HepG2 (cell line): Measurements from ENCODE around the gene NOCT.

ENCODE experiments used
- ATF3 ChIP-seq: sonication (generic); formaldehyde crosslinking; IDR thresholded peaks from 2 replicates; pipeline ENCODE4 v1.4.0; 2020; ENCODE audit warnings: missing genetic modification reagents
- CTCF ChIP-seq: sonication (generic); formaldehyde crosslinking; IDR thresholded peaks from 2 replicates; pipeline ENCODE4 v1.5.0; 2020; ENCODE audit warnings: mild to moderate bottlenecking, missing genetic modification reagents, moderate library complexity
- EED ChIP-seq: sonication (generic); formaldehyde crosslinking; IDR thresholded peaks from 2 replicates; pipeline ENCODE4 v1.5.0; 2020; ENCODE audit warnings: mild to moderate bottlenecking, missing genetic modification reagents
- EP300 ChIP-seq, 3 experiments: sonication (generic) in 1 of 3; formaldehyde crosslinking in 1 of 3; IDR thresholded peaks; 2 replicates each; pipeline versions ENCODE4 v1.5.1 to v1.6.1; 2011 to 2020; ENCODE audit warnings: low read depth in 2 of 3, low read length in 2 of 3, borderline replicate concordance in 1 of 3, improper control_type of control experiment in 1 of 3, mild to moderate bottlenecking in 1 of 3, missing genetic modification reagents in 1 of 3, moderate library complexity in 1 of 3
- GATAD2A ChIP-seq: IDR thresholded peaks from 2 replicates; pipeline ENCODE4 v1.6.1; 2016
- MXD3 ChIP-seq: IDR thresholded peaks from 2 replicates; pipeline ENCODE4 v1.6.1; 2016; ENCODE audit warnings: mild to moderate bottlenecking, missing biosample characterization, missing genetic modification reagents
- PBX3 ChIP-seq: sonication (generic); formaldehyde crosslinking; IDR thresholded peaks from 2 replicates; pipeline ENCODE4 v1.8.1; 2023; ENCODE audit warnings: missing genetic modification reagents, inconsistent platforms, borderline replicate concordance
- POLR2A ChIP-seq, 2 experiments: IDR thresholded peaks; 2 replicates each; pipeline ENCODE4 v1.6.1; 2011; ENCODE audit warnings: low read depth in 2 of 2, low read length in 2 of 2, mild to moderate bottlenecking in 1 of 2, moderate library complexity in 1 of 2; ENCODE audit not compliant: insufficient read depth in 1 of 2
- RAD51 ChIP-seq: fragments of 450-650 bp; IDR thresholded peaks from 2 replicates; pipeline ENCODE4 v1.6.1; 2016; ENCODE audit warnings: borderline replicate concordance
- ZBTB7A ChIP-seq: sonication (generic); formaldehyde crosslinking; IDR thresholded peaks from 2 replicates; pipeline ENCODE4 v1.8.0; 2022; ENCODE audit warnings: mild to moderate bottlenecking, missing genetic modification reagents
- ZNF10 ChIP-seq: sonication (generic); formaldehyde crosslinking; IDR thresholded peaks from 2 replicates; pipeline ENCODE4 v1.4.0; 2020; ENCODE audit warnings: mild to moderate bottlenecking, low read depth, missing genetic modification reagents, borderline replicate concordance
- ZNF282 ChIP-seq: fragments of 450-650 bp; IDR thresholded peaks from 2 replicates; pipeline ENCODE4 v1.6.1; 2018; ENCODE audit not compliant: partially characterized antibody
- ZNF558 ChIP-seq: sonication (generic); formaldehyde crosslinking; IDR thresholded peaks from 2 replicates; pipeline ENCODE4 v1.9.0; 2022; ENCODE audit warnings: mild to moderate bottlenecking, missing genetic modification reagents, borderline replicate concordance
- ZNF646 ChIP-seq: sonication (generic); formaldehyde crosslinking; IDR thresholded peaks from 2 replicates; pipeline ENCODE4 v1.9.0; 2021; ENCODE audit warnings: mild to moderate bottlenecking, missing genetic modification reagents

- TF ChIP-seq ATF3 (no peak), POLR2A (IDR thresholded peaks at IDR 0.05; ENCODE audit: insufficient read depth in 1 of 2, low read depth in 2 of 2, low read length in 2 of 2) (no peak), GATAD2A (no peak), MXD3 (no peak), CTCF (CRISPR knock-in tag) (no peak), ZBTB7A (CRISPR knock-in tag) (no peak), ZNF646 (CRISPR knock-in tag) (no peak), PBX3 (no peak), ZNF282 (no peak), ZNF10 (no peak), ZNF558 (no peak), EED (CRISPR knock-in tag) (no peak), EP300 (IDR thresholded peaks at IDR 0.05; ENCODE audit: low read depth in 2 of 2, low read length in 2 of 2) (no peak), EP300 (CRISPR knock-in tag; IDR thresholded peaks at IDR 0.05; ENCODE audit: borderline replicate concordance) (no peak), RAD51 (no peak)
These were observed 38.3 kb downstream of the NOCT start for GRCh38 chr4:139053909-139054308.
